SU-DHL-6 (cell line): ENCODE measurements around the gene TENT5A.

ENCODE experiments used
- EZH2phosphoT487 ChIP-seq: fragments of 200-600 bp; sonication (generic), shearing (Covaris generic); conservative IDR thresholded peaks from 2 replicates; pipeline ENCODE4 v1.6.1; 2018; ENCODE audit warnings: mild to moderate bottlenecking, antibody characterized with exemption, low read length, moderate library complexity, mixed read lengths
- TF ChIP-seq, protein P1 (sequence below): fragments of 200-600 bp; sonication (generic); IDR thresholded peaks from one replicate; pipeline ENCODE4 v1.5.1; 2017; ENCODE audit warnings: antibody characterized with exemption, mild to moderate bottlenecking, low read length, moderate library complexity; ENCODE audit not compliant: insufficient read depth, poor library complexity, severe bottlenecking

DNA sequence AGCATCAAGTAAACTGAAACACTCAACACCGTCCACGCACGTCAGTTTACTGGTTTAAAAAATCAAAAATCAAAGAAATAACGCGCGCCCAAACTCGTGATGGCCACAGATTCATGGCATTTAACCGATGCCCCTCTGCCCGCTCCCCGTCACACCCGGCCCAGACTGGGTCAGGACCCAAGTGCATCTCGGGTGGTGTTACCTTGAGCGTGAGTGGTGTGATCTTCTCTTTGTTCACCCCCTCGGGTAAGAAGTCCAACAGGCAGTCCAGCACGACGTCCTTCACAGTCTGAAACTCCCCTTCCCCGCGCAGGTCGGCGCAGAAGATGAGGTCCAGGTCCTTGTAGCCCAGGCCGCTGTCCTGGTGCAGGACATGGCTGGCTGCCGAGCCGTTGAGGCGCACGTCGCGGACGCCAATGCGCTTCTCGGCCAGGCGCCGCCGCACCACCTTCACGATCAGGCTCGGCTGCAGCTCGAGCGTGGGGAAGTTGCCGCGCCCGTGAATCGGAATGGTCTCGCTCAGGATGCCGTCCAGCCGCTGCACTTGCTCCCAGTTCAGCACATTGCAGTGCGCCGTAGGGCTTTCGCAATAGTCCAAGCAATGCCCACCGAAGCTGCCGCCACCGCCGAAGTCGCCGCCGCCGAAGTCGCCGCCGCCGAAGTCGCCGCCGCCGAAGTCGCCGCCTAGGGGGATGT is 945 bp downstream of the TENT5A start:
- TF ChIP-seq, protein P1, sequence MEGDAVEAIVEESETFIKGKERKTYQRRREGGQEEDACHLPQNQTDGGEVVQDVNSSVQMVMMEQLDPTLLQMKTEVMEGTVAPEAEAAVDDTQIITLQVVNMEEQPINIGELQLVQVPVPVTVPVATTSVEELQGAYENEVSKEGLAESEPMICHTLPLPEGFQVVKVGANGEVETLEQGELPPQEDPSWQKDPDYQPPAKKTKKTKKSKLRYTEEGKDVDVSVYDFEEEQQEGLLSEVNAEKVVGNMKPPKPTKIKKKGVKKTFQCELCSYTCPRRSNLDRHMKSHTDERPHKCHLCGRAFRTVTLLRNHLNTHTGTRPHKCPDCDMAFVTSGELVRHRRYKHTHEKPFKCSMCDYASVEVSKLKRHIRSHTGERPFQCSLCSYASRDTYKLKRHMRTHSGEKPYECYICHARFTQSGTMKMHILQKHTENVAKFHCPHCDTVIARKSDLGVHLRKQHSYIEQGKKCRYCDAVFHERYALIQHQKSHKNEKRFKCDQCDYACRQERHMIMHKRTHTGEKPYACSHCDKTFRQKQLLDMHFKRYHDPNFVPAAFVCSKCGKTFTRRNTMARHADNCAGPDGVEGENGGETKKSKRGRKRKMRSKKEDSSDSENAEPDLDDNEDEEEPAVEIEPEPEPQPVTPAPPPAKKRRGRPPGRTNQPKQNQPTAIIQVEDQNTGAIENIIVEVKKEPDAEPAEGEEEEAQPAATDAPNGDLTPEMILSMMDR = no peak
- no peak for TF ChIP-seq EZH2phosphoT487
